Measurements from ENCODE around the gene SKA1. TPM values are rescaled to one million over a fixed set of nuclear protein-coding genes. Genes with fewer than 3 reads are reported as not detected.

The SKA1 gene
- total and polyA plus RNA-seq, 3 experiments from 2014 or later, result 0.40 to 28.7 (median 26.5) TPM

DNA sequence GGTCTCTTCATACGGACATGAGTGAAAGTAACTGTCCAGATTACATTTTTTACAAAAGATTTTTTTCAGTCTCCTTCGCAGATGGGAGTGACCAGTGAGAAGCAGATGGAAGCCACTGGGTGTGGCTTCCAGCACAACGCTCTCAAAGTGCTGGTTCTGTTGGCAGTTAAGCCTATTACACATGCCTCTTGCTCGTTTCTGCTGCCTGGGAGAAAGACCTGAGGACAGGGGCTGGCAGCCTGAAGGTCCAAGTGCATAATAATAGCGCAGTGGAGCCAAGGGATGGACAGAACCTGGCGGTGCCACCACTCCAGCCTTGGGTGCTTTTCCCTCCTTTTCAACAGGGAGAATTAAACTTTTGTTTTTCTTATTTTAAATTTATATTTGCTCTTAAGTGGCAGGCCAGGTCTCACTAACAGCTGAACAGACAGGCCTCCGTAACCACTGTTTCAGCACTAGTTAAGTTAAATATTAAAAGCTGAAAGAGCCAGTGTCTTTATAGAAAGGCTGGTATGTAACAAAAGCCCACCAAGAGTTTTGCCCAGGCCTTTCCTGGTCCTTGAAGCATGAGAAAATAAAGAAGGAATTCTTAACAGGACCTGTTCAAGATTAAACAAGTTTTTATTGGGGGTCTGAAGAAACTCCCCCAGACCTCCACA is 1.2 kb upstream of the SKA1 start:
- ChIA-PET POLR2A (interaction anchor here (1.2 kb wide), 1 partner anchor 92 kb away, joined by 5 read pairs; the partner anchor contains the start of gene MBD1), CTCF (interaction anchor here (1.2 to 2.0 kb wide), 3 partner anchors 17 to 155 kb away, joined by 3 to 14 read pairs (median 3); partner anchors contain the start of gene MBD1)
- H3K27ac ChIP-seq (ENCODE audit: low read depth, low read length), result peak overlapping the region; percentile 68
- peaks cover 3 to 14% (median 3%) of the 10 kb centered on the region in 3 donors for H3K36me3 Mint-ChIP-seq
- H3K9me3 Mint-ChIP-seq, result peaks cover 11 to 18% (median 14%) of the 10 kb centered on the region in 5 donors
- H3K36me3 ChIP-seq (ENCODE audit: insufficient read depth, low read length), result no peaks in the 10 kb centered on the region
- H3K27me3 ChIP-seq (ENCODE audit: insufficient read depth, low read length, poor library complexity, severe bottlenecking), result peaks cover 6% of the 10 kb centered on the region
- no peak overlapping the region for H3K4me3 ChIP-seq (ENCODE audit: low read length)
- peaks cover 13% of the 10 kb centered on the region for H3K4me1 ChIP-seq (ENCODE audit: insufficient read depth, low read length)
- peaks cover 8 to 18% (median 15%) of the 10 kb centered on the region in 3 donors for H3K4me1 Mint-ChIP-seq
- H3K9me3 ChIP-seq (ENCODE audit: low read length), result peaks cover 11% of the 10 kb centered on the region
- DNase-seq, result no peak
- peak overlapping the region in 5 of 7 donors; percentile 24 to 88 (median 81) for H3K4me3 Mint-ChIP-seq
- peak overlapping the region in 4 of 8 donors; percentile 10 to 94 (median 86) for H3K27ac Mint-ChIP-seq
- H3K27me3 Mint-ChIP-seq, result peaks cover 17 to 28% of the 10 kb centered on the region in 2 donors

DNA sequence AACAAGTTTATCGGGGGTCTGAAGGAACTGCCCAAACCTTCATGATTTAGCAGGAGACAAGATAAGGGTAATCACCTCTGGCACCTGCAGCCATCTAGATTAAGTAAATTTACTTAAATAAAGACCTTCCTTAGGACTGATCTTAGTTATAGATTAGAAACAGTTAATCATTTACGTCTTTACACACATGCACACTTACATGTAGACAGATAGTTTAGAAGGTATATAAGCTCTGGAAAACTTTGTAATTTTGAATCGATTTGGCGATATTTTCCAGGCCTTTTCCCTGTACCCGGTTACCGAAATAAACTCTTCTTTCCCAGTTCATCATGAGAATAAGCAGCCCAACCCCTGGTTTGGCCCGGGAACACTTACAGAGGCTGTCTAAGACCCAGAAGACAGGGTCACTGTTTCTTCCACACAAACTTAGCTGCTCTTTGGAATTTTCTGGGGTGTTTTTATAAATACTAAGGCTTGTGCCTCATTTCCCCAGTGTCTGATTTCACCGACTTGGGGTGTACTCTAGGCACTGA is 560 bp upstream of the SKA1 start:
- Mint-ChIP-seq H3K9me3 (peaks cover 7 to 12% (median 12%) of the 10 kb centered on the region in 5 donors), H3K4me1 (peaks cover 8 to 18% (median 15%) of the 10 kb centered on the region in 3 donors), H3K27me3 (peaks cover 11 to 22% of the 10 kb centered on the region in 2 donors), H3K4me3 (peak overlapping the region; percentile 79 to 88 (median 81)), H3K27ac (peak overlapping the region; percentile 80 to 95 (median 85)), H3K36me3 (peaks cover 1 to 11% (median 3%) of the 10 kb centered on the region in 3 donors)
- peak overlapping the region; percentile 81 for H3K4me3 ChIP-seq (ENCODE audit: low read length)
- POLR2A ChIA-PET, result interaction anchor here (1.2 kb wide), 1 partner anchor 93 kb away, joined by 5 read pairs; the partner anchor contains the start of gene MBD1
- peak overlapping the region; percentile 68 for H3K27ac ChIP-seq (ENCODE audit: low read depth, low read length)
- CTCF ChIA-PET, result interaction anchor here (1.1 to 2.0 kb wide), 4 partner anchors 15 to 156 kb away, joined by 3 to 14 read pairs (median 4); partner anchors contain the start of gene MBD1
- H3K36me3 ChIP-seq (ENCODE audit: insufficient read depth, low read length), result no peaks in the 10 kb centered on the region
- peaks cover 11% of the 10 kb centered on the region for H3K9me3 ChIP-seq (ENCODE audit: low read length)
- peaks cover 13% of the 10 kb centered on the region for H3K4me1 ChIP-seq (ENCODE audit: insufficient read depth, low read length)
- H3K27me3 ChIP-seq (ENCODE audit: insufficient read depth, low read length, poor library complexity, severe bottlenecking), result peaks cover 6% of the 10 kb centered on the region
- DNase-seq, result no peak

DNA sequence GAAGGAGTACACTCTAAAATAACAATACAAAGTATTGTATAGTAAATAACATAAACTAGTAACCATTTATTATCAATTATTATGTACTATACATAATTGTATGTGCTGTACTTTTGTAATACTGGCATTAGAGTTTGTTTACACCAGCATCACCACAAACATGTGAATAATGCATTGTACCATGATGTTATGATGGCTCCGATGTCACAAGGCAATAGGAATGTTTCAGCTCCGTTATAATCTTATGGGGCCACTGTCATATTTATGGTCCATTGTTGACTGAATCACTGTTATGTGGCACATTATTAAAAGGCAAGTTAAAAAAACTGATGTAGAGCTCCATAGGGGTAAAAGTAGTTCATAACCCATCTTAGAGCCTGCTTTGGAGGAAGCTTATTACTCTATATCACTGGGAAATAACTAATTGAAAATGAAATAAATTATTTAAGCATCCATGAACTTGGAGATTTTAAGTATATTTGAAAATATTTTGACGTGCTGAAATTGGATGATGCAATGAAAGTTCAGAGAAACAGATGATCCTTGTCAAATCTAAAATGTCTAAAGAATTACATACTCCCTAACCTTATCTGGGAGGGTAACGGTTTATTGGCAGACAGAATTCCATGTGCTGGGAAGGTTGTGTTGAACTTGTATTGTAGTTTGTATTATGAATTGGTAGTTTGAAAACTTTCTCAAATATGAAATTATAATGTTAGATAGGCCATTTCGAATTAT is 2.4 kb downstream of the SKA1 start:
- H3K4me1 Mint-ChIP-seq, result peaks cover 8 to 18% (median 15%) of the 10 kb centered on the region in 3 donors
- H3K27ac Mint-ChIP-seq, result no peak overlapping the region
- Histone ChIP-seq H3K9me3 (ENCODE audit: low read length) (no peaks in the 10 kb centered on the region), H3K27me3 (ENCODE audit: insufficient read depth, low read length, poor library complexity, severe bottlenecking) (no peaks in the 10 kb centered on the region), H3K4me1 (ENCODE audit: insufficient read depth, low read length) (peaks cover 13% of the 10 kb centered on the region), H3K4me3 (ENCODE audit: low read length) (no peak overlapping the region), H3K36me3 (ENCODE audit: insufficient read depth, low read length) (no peaks in the 10 kb centered on the region), H3K27ac (ENCODE audit: low read depth, low read length) (no peak overlapping the region)
- no peaks in the 10 kb centered on the region for H3K27me3 Mint-ChIP-seq
- ChIA-PET CTCF (interaction anchor here (0.7 kb wide), 1 partner anchor 20 kb away, joined by 4 read pairs; no protein-coding TSS in a partner anchor), POLR2A (no interaction called here)
- H3K4me3 Mint-ChIP-seq, result no peak overlapping the region
- H3K36me3 Mint-ChIP-seq, result no peaks in the 10 kb centered on the region
- no peaks in the 10 kb centered on the region for H3K9me3 Mint-ChIP-seq
- DNase-seq, result no peak

DNA sequence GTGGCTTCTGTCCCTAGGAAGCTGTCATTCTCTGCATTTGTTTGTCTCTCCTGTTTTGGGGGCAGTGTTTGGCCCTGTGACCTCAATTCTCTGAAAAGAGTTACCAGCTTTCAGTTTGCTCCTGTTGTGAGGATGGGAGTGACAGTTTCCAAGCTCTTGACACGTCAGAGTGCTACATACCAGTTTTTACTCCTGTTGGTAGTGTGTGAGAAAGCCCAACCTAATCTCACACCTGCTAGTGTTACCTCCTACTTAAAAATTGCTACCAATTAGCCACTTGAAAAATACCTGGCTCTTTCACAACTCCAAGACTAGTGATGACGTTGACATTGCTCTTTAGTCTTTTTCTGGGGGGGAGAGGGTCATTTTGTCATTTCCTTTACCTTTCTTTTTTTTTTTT is 14.1 kb downstream of the SKA1 start:
- no peaks in the 10 kb centered on the region for H3K36me3 ChIP-seq (ENCODE audit: insufficient read depth, low read length)
- Mint-ChIP-seq H3K27me3 (peaks cover 0 to 2% of the 10 kb centered on the region in 2 donors), H3K27ac (no peak overlapping the region), H3K36me3 (no peaks in the 10 kb centered on the region), H3K9me3 (no peaks in the 10 kb centered on the region), H3K4me3 (no peak overlapping the region), H3K4me1 (no peaks in the 10 kb centered on the region)
- CTCF ChIA-PET, result no interaction called here
- H3K4me1 ChIP-seq (ENCODE audit: insufficient read depth, low read length), result no peaks in the 10 kb centered on the region
- H3K27me3 ChIP-seq (ENCODE audit: insufficient read depth, low read length, poor library complexity, severe bottlenecking), result no peaks in the 10 kb centered on the region
- POLR2A ChIA-PET, result no interaction called here
- no peaks in the 10 kb centered on the region for H3K9me3 ChIP-seq (ENCODE audit: low read length)
- no peak overlapping the region for H3K27ac ChIP-seq (ENCODE audit: low read depth, low read length)
- no peak overlapping the region for H3K4me3 ChIP-seq (ENCODE audit: low read length)
- no peak for DNase-seq

DNA sequence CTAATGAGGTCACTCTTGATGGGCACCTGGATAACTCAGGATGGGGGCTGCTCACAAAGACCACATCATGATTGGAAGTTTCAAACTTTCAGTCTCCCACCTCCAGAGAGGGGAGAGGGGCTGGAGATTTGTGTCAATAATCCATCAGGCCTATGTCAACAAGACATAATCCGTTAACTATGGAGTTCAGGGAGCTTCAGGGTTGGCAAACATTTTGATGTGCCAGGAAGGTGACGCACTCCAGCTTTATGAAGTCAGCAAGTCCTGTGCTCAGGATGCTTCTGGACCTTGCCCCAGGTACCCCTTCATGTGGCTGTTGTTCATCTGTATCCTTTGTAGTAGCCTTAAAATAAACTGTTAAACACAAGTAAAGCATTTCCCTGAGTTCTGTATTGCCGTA is 19.0 kb downstream of the SKA1 start:
- ChIA-PET POLR2A (interaction anchor here (0.7 kb wide), 1 partner anchor 736 kb away, joined by 3 read pairs; no protein-coding TSS in a partner anchor), CTCF (no interaction called here)
- H3K27me3 Mint-ChIP-seq, result peaks cover 4 to 7% of the 10 kb centered on the region in 2 donors
- Histone ChIP-seq H3K27me3 (ENCODE audit: insufficient read depth, low read length, poor library complexity, severe bottlenecking) (no peaks in the 10 kb centered on the region), H3K36me3 (ENCODE audit: insufficient read depth, low read length) (no peaks in the 10 kb centered on the region), H3K27ac (ENCODE audit: low read depth, low read length) (no peak overlapping the region), H3K4me1 (ENCODE audit: insufficient read depth, low read length) (no peaks in the 10 kb centered on the region), H3K9me3 (ENCODE audit: low read length) (no peaks in the 10 kb centered on the region), H3K4me3 (ENCODE audit: low read length) (no peak overlapping the region)
- H3K36me3 Mint-ChIP-seq, result no peaks in the 10 kb centered on the region
- DNase-seq, result no peak
- no peak overlapping the region for H3K4me3 Mint-ChIP-seq
- no peak overlapping the region for H3K27ac Mint-ChIP-seq
- H3K9me3 Mint-ChIP-seq, result peaks cover 0 to 1% (median 0%) of the 10 kb centered on the region in 5 donors
- H3K4me1 Mint-ChIP-seq, result no peaks in the 10 kb centered on the region

DNA sequence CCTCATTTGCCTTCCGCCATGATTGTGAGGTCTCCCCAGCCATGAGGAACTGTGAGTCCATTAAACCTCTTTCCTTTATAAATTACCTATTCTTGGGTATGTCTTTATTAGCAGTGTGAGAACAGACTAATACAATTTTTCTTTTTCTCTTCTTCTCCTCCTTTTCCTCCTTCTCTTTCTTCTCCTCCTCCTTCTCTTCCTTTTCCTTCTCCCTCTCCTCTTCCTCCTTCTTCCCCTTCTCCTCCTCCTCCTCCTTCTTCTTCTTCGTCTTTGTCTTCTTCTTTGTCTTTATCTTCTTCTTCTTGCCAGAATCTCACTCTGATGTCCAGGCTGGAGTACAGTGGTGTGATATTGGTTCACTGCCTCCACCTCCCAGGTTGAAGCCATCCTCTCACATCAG is 20.2 kb downstream of the SKA1 start:
- Histone ChIP-seq H3K9me3 (ENCODE audit: low read length) (no peaks in the 10 kb centered on the region), H3K4me1 (ENCODE audit: insufficient read depth, low read length) (no peaks in the 10 kb centered on the region), H3K4me3 (ENCODE audit: low read length) (no peak overlapping the region), H3K36me3 (ENCODE audit: insufficient read depth, low read length) (no peaks in the 10 kb centered on the region), H3K27ac (ENCODE audit: low read depth, low read length) (no peak overlapping the region), H3K27me3 (ENCODE audit: insufficient read depth, low read length, poor library complexity, severe bottlenecking) (no peaks in the 10 kb centered on the region)
- Mint-ChIP-seq H3K4me1 (no peaks in the 10 kb centered on the region), H3K9me3 (peaks cover 0 to 1% (median 0%) of the 10 kb centered on the region in 5 donors), H3K4me3 (no peak overlapping the region), H3K36me3 (no peaks in the 10 kb centered on the region), H3K27ac (peak overlapping the region in 1 of 8 donors; percentile 12), H3K27me3 (peaks cover 5 to 13% of the 10 kb centered on the region in 2 donors)
- no peak for DNase-seq
- ChIA-PET CTCF (no interaction called here), POLR2A (no interaction called here)

DNA sequence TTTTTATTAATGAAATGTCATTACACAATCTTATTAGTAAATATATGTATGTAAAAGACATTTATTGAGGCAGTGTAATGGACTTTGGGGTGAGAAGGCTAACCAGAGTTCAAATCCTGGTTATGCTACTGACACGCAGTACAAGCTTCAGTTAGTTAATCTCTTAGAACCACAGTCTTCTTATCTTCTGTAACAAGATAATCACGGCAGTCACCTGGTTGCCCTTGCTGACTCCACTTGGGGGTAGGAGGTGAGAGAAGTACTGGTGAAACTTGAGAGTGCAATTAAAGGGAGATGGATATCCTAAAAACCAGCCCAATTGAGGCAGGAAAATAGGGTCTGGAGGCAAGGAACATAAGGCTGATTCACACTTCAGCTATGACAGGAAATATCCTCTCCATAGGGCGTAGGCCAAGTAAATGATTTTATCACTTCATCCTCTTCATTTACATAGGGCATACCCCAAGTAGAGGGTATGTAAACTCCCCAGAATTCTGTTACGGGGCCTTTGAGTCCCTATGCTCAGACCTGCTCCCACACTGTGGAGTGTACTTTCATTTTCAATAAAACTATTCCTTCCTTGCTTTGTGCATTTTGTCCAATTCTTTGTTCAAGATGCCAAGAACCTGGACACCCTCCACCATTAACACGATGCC is 21.3 kb downstream of the SKA1 start:
- DNase-seq, result no peak
- POLR2A ChIA-PET, result no interaction called here
- Mint-ChIP-seq H3K27ac (no peak overlapping the region), H3K36me3 (no peaks in the 10 kb centered on the region), H3K27me3 (peaks cover 12 to 23% of the 10 kb centered on the region in 2 donors), H3K9me3 (peaks cover 0 to 1% (median 0%) of the 10 kb centered on the region in 5 donors), H3K4me1 (no peaks in the 10 kb centered on the region), H3K4me3 (no peak overlapping the region)
- Histone ChIP-seq H3K27ac (ENCODE audit: low read depth, low read length) (no peak overlapping the region), H3K4me3 (ENCODE audit: low read length) (no peak overlapping the region), H3K27me3 (ENCODE audit: insufficient read depth, low read length, poor library complexity, severe bottlenecking) (no peaks in the 10 kb centered on the region), H3K4me1 (ENCODE audit: insufficient read depth, low read length) (no peaks in the 10 kb centered on the region), H3K9me3 (ENCODE audit: low read length) (no peaks in the 10 kb centered on the region), H3K36me3 (ENCODE audit: insufficient read depth, low read length) (no peaks in the 10 kb centered on the region)
- CTCF ChIA-PET, result no interaction called here

Measured in CD8-positive, alpha-beta memory T cell (primary cell).